Inflammatory macrophage (primary cell): ENCODE results near the gene OXNAD1.
"Not testable (repeated sequence)": the region's sequence is repeated elsewhere in the genome, so short reads cannot be mapped to it uniquely, and the experiment has no call there.

Experiments used
- DNase-seq, 2 donors: peaks; one replicate each; pipeline ENCODE4 v3.0.0-alpha.2; 2020 to 2022

OXNAD1 gene

GRCh38 chr3:16304061-16305010 lies 39.3 kb downstream of the OXNAD1 start:
- no peak for DNase-seq

- no peak for DNase-seq
Observed at GRCh38 chr3:16305111-16305541, 40.1 kb downstream of the OXNAD1 start.

- DNase-seq, result no peak
Observed at GRCh38 chr3:16307832-16308531, 43.0 kb downstream of the OXNAD1 start.

GRCh38 chr3:16308727-16309126 lies 43.7 kb downstream of the OXNAD1 start:
- no peak for DNase-seq

GRCh38 chr3:16309558-16309957 lies 44.5 kb downstream of the OXNAD1 start:
- peak in 1 of 2 donors; percentile 38 for DNase-seq

- DNase-seq, result not testable (repeated sequence)
Observed at GRCh38 chr3:16310486-16310885, 45.5 kb downstream of the OXNAD1 start.

- no peak for DNase-seq
Observed at GRCh38 chr3:16311960-16312451, 47.0 kb downstream of the OXNAD1 start.

- no peak for DNase-seq
Observed at GRCh38 chr3:16313886-16314645, 49.1 kb downstream of the OXNAD1 start.

GRCh38 chr3:16315623-16316022 lies 50.6 kb downstream of the OXNAD1 start:
- DNase-seq, result no peak

GRCh38 chr3:16316396-16316795 lies 51.4 kb downstream of the OXNAD1 start:
- DNase-seq, result no peak

GRCh38 chr3:16316847-16317560 lies 52.0 kb downstream of the OXNAD1 start:
- DNase-seq, result no peak

GRCh38 chr3:16317561-16317945 lies 52.5 kb downstream of the OXNAD1 start:
- DNase-seq, result no peak

GRCh38 chr3:16318176-16318575 lies 53.2 kb downstream of the OXNAD1 start:
- DNase-seq, result peak; percentile 24 to 37

GRCh38 chr3:16319307-16319706 lies 54.3 kb downstream of the OXNAD1 start:
- DNase-seq, result no peak

- no peak for DNase-seq
Observed at GRCh38 chr3:16319723-16320122, 54.7 kb downstream of the OXNAD1 start.

- DNase-seq, result peak; percentile 44 to 46
Observed at GRCh38 chr3:16320711-16321110, 55.7 kb downstream of the OXNAD1 start.

- no peak for DNase-seq
Observed at GRCh38 chr3:16322189-16322588, 57.2 kb downstream of the OXNAD1 start.

- no peak for DNase-seq
Observed at GRCh38 chr3:16323737-16324136, 58.7 kb downstream of the OXNAD1 start.

- no peak for DNase-seq
Observed at GRCh38 chr3:16325850-16326249, 60.8 kb downstream of the OXNAD1 start.

GRCh38 chr3:16326724-16327349 lies 61.8 kb downstream of the OXNAD1 start:
- DNase-seq, result no peak

GRCh38 chr3:16328124-16328523 lies 63.1 kb downstream of the OXNAD1 start:
- no peak for DNase-seq
